ENCODE results near the gene GMDS. TPM values are rescaled to one million over a fixed set of nuclear protein-coding genes. Genes with fewer than 3 reads are reported as not detected.
"Not testable (repeated sequence)": the region's sequence is repeated elsewhere in the genome, so short reads cannot be mapped to it uniquely, and the experiment has no call there.

The GMDS gene
- total RNA-seq, 1 donor from 2014 or later: 18.1 TPM

DNA sequence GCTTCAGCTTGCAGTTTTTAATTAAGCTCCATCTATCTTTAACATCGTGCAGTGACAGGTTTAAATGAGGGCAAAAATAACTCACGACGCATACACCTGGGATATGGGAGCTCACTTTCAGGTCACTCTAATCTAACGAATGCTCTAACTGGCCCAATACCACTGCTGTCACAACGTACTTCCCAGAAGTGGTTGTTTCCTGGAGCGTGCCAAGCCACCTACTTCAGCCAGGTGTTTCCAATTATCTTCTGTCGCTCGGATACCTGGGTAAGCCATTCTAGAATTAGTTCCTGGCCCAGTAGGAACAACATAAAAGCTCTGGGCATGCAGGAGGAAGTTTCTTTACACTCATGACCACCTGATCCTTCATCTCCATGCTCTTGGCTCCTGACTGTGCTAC is 488.3 kb downstream of the GMDS start:
- DNase-seq (ENCODE audit: low read depth, low spot score): no peak

DNA sequence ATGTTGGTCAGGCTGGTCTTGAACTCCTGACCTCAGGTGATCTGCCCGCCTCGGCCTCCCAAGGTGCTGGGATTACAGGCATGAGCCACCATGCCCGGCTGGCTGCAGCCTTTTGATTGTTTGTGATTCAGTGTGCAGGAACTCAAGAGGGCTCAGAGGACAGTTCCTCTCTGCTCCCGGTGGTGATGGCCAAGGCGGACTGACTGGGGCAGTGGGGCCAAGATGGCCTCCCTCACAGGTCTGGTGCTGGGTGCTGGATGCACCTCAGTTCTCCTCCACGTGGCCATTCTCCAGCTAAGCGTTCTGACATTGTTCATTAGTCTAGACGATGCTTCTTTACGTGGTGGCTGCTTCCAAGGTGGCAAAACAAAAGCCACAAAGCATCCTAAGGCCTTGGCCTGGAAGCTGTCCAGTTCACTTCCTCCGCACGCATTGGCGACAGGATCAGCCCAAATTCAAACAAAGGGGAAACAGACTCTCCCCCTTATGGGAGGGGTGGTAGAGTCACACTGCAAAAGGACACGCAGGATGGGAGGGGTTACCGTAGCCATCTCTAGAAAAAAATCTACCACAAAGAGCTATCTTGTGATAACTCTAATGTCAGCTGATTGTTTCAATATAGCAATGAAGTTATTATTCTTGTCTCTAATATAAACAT is 488.8 kb downstream of the GMDS start:
- DNase-seq (ENCODE audit: low read depth, low spot score): no peak

DNA sequence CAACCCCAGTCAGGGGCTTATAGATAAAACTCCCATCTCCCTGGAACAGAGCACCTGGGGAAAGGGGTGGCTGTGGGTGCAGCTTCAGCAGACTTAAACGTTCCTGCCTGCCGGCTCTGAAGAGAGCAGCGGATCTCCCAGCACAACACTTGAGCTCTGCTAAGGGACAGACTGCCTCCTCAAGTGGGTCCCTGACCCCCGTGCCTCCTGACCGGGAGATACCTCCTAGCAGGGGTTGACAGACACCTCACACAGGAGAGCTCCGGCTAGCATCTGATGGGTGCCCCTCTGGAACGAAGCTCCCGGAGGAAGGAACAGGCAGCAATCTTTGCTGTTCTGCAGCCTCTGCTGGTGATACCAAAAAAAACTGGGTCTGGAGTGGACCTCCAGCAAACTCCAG is 494.3 kb downstream of the GMDS start:
- not testable (repeated sequence) for DNase-seq (ENCODE audit: low read depth, low spot score)

DNA sequence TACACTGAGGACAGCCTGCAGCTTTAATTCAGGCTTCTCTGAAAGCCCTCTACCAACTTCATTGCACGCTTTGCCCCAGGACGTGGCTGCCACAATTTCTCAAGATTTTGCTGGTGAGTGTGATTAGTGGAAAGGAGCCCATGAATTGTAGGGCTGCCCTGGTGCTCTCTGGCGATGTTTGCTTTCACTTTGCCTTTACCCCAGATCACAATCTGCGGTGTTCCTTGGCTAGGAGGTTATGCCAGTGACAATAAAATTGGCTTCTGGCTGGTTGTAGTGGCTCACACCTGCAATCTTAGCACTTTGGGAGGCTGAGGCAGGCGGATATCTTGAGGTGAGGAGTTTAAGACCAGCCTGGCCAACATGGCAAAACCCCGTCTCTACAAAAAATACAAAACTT is 496.4 kb downstream of the GMDS start:
- DNase-seq (ENCODE audit: low read depth, low spot score): no peak

DNA sequence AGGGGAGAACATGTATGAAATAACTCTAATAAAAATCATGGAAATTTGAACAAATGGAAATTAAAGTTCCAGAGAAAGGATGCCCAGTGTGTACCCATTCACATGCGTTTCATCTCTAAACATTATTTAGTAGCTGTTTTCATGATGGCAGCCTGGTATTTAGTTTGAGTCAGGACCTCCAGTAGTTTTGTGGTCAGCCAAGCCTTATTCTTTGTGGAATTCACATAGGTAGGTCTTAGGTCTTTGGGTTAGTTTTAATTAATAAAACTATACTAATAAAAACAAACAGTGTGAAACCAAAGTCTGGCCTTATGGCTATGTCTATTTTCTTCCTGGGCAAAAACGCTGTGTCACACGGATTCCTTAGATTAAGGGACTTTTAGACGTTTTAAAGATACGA is 497.9 kb downstream of the GMDS start:
- DNase-seq (ENCODE audit: low read depth, low spot score): no peak

DNA sequence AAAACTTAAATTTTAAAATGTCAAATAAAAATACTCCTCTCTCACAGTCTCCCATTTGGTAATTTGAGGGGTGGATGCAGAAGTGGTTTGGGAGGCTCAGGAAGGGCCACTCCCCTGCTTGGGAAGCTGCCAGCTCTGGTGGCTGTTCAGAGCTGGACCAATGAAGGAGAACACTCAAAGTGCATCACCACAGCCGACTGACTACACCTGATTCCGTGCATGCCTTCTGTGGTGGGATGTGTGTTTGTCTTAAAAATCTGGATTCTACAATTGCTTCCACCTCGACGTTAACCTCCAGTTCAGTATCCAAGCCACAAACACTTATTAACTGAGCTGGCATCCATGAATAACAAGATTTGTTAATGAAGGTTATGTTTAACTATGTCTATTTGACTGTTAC is 498.4 kb downstream of the GMDS start:
- DNase-seq (ENCODE audit: low read depth, low spot score): no peak

DNA sequence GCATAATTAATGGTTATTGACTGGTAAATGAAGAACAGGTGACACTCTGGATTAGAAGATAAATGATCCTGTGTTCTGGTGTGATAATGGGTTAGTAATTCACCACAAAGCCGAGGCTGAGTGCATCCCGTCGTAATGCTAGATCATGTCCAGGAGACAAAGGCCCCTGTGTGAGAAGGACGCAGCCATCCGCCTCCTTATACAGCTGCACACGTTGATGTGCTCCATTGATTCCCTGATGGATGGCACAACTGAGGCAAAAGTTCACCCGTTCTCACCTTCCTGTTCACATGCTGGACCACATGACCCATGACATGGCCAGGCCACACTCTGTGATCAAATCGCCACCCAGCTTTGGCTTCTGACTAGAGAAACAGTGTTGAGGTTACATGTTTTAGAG is 499.6 kb downstream of the GMDS start:
- DNase-seq (ENCODE audit: low read depth, low spot score): no peak

DNA sequence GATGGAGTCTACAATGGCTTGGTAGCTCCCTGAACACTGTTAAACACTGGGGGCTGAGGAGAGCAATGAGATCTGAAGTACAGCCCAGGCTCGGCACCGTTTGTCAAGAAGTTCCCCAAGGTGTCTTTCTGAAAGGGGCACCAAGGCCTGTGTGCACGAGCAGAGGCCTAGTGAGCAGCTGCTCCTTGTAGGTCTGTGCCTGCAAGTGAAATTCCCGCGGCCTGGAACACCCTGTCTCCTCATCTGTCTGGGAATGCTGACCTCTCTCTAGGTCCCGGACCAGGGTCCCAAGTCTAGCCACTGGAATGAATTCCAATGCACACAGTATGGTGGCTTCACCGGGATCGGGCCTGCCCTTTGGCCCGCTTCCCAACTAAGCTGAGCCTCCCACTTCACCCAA is 500.9 kb downstream of the GMDS start:
- DNase-seq (ENCODE audit: low read depth, low spot score): no peak

DNA sequence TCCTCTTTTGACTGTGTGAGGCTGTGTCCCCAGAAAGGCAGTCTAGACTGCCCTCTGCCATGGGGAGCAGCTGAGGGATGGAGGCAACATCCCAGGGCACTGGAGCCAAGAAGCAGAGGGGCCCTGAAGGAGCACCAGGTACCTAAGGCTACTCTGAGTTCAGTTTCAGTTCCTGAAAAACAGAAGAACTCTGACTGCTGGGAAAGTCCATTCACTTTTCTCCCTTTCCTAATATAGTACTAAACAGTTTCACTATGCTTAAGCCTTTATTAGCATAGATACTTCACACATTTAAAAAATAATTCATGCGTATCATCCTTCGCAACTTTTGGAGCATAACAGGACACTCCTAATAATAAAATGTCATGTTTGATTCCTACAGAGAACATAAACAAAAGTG is 505.7 kb downstream of the GMDS start:
- no peak for DNase-seq (ENCODE audit: low read depth, low spot score)

DNA sequence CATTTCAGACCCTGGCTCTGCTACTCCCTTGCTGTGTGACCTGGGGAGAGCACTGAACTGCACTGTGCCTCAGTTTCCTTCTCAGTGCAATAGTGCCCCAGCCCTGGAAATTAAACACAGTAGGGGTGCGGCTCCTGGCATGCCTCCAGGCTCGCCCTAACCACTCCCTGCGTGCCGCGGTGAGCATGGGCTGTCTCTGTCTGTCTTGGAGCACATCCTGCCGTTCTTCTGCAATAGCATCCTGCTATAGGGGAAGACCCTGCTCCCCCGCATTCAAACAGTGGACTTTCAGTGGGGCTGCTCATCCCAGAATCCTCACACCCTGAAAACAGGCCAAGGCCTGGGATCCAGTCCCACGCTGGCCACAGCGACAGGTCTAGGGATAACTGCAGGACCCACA is 506.2 kb downstream of the GMDS start:
- no peak for DNase-seq (ENCODE audit: low read depth, low spot score)

DNA sequence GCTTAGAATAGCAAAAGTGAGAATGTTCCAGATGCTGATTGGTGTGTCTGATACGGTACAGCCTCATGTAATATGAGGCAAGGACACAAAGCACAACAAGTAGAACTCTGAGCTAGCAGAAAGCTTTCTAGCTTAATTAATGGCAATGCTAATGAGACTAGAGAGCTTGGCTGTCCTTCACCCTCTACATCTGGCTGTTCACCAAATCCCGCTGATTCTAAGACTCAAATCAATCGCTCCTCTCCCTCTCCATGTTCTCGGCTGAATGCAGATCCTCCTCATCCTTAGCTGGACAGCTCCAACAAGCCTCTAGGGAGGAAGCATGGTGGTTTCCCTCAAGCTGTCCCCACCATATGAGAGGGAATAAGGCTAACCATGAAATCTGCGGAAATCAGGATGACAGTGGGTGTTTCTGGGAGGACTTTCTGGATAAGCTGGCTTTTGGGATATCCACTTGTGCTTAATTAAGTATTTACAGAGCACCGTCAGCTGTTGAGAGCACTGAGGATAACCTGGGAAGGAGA is 506.8 kb downstream of the GMDS start:
- DNase-seq (ENCODE audit: low read depth, low spot score): no peak

DNA sequence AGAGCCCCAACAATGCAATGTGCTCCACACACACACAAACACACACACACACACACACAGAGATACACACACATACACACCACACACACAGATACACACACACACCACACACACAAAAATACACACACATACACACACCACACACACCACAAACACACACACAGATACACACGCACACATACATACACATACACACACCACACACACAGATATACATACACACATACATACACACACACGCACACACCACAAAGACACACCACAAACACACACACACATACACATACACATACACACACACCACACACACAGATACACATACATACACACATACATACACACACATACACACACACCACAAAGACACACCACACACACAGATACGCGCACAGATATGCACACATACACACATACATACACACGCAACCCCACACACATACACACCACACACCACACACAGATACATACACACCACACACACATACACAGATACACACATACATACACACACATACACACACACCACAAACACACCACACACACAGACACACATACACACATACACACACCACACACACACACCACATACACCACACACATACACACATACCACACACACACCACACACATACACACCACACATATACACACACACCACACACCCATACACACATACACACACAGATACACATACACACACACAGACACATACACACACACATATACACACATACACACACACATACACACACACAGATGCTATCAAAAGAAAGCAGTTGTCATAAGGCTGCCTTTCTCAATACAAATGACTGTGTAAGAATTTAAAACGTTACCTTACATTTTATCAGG is 507.7 kb downstream of the GMDS start:
- no peak for DNase-seq (ENCODE audit: low read depth, low spot score)

DNA sequence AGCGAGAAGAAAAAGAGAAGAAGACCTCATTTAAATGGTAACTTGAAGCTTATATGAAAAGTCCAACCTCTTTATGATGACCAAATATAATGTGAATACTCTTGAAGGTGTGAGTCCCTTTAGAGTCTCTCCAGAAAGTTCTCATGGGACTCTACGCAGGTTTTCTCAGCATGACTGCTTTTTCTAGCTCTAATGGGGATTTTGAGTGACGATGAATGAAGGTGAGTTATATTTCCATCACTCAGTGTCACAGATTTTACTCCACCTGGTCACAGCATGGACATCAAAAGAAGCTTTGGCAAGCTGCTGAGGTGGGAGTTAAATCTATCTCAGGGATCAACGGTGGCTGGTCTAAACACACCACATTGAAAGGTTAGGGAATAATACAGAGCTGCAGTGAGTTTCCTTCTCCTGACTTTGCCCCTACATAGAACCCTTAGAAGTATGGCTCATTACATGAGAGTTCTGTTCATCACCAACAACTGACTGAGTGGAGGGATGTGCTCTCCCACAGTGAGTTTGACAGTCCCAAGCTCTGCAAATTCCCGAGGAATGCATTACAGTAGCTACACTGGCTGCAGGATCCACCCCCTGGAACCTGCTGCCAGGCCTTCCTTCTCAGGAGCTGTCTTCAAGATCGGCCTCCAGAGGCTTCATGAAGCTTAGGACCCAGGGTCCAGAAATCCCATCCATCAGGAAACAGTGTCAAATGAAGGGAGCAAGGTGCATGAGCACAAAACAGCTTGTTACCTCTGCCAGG is 508.9 kb downstream of the GMDS start:
- DNase-seq (ENCODE audit: low read depth, low spot score): no peak

DNA sequence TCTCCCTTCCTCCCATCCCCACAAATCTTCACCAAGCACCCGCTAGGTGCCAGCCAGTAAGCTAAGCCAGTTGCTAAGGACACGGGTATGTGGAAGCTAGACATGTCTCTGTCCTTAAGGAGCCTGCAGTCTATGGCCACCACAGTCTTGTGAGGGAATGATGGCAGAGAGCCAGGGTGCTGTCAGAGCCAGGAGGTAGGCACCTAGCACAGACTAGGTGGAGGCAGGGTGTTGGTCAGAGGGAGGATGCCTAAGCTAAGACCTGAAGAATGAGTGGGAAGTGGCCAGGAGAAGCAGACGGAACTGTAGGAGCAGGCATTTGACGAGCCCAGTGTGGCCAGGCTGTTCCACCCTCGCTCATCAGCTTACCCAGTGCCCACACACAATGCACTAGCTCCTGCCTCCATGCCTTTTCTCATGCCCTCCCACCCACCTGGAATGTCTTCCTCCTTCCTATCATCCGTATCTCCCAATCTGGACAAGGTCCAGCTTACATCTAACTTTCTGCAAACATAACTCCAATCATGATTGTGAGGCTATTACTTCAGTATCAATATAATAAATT is 510.1 kb downstream of the GMDS start:
- DNase-seq (ENCODE audit: low read depth, low spot score): no peak

DNA sequence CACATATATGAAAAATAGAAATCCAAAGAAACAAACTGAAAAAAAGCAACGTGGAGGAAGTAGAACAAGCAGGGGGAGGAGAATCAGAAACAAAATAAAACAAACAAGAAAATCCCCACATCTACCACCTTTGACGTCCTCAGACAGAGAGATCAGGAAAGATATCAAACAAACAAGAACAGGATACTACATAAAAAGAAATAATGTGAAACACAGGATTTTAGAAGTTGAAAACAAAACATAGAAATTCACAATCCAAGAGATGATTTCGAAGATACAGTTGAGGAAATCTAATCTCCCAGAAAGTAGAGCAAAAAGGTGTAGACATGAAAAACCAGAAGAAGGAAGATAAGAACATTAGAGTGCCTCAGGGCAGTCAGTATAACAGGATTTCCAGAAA is 514.5 kb downstream of the GMDS start:
- no peak for DNase-seq (ENCODE audit: low read depth, low spot score)

DNA sequence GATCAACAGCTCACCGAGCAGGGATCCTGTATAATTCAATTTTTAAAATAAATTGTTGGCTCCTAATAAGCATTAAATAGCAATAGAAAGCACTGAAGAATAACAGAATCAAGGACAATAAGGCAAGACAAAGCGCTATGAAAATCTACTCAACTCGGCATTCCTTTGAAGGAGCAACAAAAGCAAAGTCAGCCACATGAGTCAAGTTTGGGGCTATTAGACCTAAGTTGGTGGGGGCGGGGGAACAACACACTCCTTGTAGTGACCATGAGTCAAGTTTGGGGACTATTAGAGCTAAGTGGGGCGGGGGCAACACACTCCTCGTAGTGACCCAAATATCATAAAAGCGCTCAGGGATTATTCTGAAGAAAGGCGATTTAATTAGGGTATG is 515.7 kb downstream of the GMDS start:
- no peak for DNase-seq (ENCODE audit: low read depth, low spot score)

DNA sequence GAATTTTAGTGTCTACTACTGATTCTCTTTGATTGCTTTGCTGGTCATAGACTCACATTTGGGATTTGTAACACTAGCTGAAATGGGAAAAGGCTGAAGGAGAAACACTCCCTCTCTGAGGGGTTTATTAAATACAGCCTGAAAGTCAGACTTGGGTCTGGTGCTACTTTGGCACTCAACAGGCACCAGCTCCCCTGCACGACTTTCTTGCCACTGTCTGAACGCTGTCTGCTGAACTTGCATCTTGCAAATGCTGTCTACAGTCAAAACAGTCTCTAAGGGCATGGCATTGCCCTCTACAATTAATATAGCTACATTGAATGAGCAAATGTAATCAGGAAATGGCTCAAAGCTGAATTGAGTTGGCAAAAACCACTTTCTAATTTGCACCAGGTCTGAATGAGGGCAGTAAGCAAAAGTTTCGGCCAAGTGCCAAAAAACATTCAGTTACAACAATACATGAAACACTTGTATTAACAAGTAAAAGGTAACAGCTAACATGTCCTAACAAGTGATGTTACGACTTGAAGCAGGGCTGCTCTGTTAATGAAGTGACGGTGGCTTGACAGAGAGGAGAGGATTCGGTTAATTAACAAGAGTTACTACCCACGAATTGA is 516.2 kb downstream of the GMDS start:
- no peak for DNase-seq (ENCODE audit: low read depth, low spot score)

DNA sequence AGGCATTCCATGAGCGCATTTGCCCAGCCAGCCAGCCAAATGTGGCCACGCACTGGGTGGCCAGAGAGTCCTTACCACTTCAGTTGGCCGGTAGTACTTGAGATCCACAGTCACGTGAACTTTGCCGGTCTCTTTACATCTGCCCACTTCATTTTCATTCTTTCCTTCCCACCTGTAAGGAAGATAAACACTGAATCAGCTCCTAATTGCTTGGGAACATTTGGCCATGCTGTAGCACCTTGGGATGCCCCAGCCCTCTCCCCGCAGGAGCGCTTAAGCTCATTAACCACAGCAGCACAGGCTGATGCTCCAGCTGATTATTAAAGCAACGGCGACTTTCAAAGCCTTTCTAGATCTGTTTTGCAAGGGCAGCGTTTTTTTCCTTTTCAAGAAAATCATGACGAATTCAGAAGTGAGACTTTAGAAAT is 519.0 kb downstream of the GMDS start:
- no peak for DNase-seq (ENCODE audit: low read depth, low spot score)

DNA sequence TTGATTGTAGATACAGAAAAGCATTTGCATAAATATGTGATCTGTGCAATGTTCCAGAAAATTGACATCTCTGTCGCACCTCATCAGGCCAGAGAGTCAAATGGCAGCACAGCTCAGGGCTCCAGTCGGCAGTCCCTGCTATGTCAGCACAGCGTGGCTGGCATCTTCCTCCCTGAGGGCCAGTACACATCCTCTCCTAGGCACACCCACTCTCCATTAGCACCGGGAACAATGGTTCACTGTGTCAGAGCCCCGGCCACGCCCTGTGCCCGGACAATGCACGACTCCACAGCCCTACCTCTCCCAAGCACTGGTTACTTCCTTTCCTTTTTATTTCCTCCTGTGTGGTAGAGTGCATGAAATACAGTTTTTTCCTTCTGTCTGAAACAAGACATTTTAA is 520.8 kb downstream of the GMDS start:
- DNase-seq (ENCODE audit: low read depth, low spot score): no peak

DNA sequence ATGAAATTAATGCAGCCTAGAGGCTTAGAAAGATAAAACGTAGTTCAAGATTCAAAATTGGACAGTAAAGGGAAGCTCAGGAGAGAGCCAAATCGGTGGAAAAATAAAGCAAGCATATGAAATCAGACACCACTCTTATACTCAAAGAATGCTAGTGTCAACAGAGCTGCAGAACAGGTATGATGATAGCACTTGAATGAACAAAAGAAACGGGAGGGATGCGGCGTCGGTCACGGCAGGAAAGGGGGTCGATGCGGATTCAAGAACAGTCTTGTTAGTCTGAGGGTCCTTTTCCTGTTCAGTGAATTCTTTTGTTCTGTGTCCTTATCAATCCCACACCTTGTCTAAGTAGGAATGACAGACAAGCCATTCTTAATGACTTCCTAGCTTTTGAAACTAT is 521.3 kb downstream of the GMDS start:
- no peak for DNase-seq (ENCODE audit: low read depth, low spot score)

DNA sequence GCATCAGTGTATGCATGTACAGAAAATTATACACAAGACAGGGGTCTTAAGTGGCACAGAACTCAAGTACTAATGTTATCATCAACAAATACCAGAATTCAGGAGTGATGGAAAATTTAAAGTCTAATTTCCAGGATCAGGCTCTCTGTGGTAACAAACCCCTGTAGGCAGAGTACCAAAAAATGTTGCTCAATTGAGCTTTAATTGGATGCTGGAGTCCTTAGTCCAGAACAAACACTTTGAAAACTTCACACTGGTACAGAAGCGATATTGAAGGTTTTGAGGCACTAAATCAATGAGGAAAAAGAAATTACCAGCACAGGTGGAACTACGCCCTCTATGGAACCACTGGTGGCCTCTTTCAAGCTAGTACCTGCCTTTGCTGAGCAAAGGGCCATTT is 522.6 kb downstream of the GMDS start:
- DNase-seq (ENCODE audit: low read depth, low spot score): no peak
